22Rv1 (cell line): ENCODE data around the gene RBMS1.

Experiments
- CTCF ChIP-seq: fragments of 450-650 bp; IDR thresholded peaks from 2 replicates; pipeline ENCODE4 v1.5.1; 2017; ENCODE audit warnings: mild to moderate bottlenecking
- ZFX ChIP-seq: fragments of 450-650 bp; IDR thresholded peaks from 2 replicates; pipeline ENCODE4 v1.6.1; 2017; ENCODE audit warnings: antibody characterized with exemption, borderline replicate concordance

- TF ChIP-seq CTCF (no peak), ZFX (no peak)
These were observed 21.7 kb downstream of the RBMS1 start for GRCh38 chr2:160471950-160472349.
